Measurements from ENCODE around the gene NUP210.

DNA sequence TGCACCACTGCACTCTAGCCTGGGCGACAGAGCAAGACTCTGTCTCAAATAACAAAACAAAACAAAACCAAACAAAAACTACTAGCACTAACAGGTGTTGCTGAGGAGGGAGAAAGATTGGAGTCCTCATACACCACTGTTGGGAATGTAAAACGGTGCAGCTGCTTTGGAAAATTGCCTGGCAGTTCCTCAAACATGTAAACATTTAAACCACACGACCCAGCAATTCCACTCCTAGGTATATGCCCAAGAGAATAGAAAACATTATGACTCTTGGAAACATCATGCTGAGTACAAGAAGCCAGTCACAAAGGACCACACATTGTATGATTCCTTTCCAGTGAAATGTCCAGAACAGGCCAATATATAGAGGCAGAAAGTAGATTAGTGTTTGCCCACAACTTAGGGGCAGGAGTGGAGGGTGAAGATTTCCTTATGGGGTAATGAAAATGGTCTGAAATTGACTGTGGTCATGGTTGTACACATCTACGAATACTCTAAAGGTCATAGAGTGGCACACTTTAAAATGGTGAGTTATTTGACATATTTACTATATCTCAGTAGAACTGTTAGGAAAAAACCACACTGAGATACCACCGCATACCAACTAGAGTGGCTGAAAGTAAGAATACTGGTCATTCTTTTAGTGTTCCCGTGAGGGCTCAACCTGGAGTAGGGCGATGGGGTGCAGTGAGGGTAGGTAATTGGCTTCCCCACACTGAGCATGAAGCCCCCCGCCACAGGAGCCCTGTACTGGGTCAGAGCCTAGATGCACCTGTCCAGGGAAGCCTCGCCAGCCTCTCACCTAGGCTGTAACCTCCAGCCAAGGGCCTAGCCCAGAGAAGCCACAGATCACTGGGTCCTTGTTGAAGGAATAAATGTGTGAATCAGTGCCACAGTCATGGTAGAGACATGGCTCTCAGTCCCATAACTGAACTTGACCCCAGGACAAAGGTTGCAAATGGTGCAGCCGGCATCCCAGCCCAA, 131.1 kb downstream of the NUP210 start:
- TF ChIP-seq, protein P1, sequence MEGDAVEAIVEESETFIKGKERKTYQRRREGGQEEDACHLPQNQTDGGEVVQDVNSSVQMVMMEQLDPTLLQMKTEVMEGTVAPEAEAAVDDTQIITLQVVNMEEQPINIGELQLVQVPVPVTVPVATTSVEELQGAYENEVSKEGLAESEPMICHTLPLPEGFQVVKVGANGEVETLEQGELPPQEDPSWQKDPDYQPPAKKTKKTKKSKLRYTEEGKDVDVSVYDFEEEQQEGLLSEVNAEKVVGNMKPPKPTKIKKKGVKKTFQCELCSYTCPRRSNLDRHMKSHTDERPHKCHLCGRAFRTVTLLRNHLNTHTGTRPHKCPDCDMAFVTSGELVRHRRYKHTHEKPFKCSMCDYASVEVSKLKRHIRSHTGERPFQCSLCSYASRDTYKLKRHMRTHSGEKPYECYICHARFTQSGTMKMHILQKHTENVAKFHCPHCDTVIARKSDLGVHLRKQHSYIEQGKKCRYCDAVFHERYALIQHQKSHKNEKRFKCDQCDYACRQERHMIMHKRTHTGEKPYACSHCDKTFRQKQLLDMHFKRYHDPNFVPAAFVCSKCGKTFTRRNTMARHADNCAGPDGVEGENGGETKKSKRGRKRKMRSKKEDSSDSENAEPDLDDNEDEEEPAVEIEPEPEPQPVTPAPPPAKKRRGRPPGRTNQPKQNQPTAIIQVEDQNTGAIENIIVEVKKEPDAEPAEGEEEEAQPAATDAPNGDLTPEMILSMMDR (IDR thresholded peaks at IDR 0.05): no peak
- TF ChIP-seq POLR2A (IDR thresholded peaks at IDR 0.05): no peak

Data from lower leg skin (tissue), 3 donors.